ENCODE measurements around the gene ASB3.

GRCh38 chr2:53826587-53827397 lies 40.0 kb upstream of the ASB3 start:
- no peak for TF ChIP-seq CTCF (IDR thresholded peaks at IDR 0.05)
- TF ChIP-seq REST (IDR thresholded peaks at IDR 0.05; ENCODE audit: insufficient read depth in 1 of 2, low read depth in 2 of 2, low read length in 1 of 2), result no peak
- TF ChIP-seq SIN3A (IDR thresholded peaks at IDR 0.05; ENCODE audit: borderline replicate concordance, insufficient read depth, low read depth, low read length), result no peak
- no peak for TF ChIP-seq POLR2AphosphoS5 (IDR thresholded peaks at IDR 0.05; ENCODE audit: low read depth, low read length)
- TF ChIP-seq TCF7L2 (IDR thresholded peaks at IDR 0.05; ENCODE audit: low read depth, low read length), result no peak

Data from Panc1 (cell line).